ENCODE data around the gene PANX1. TPM values are rescaled to one million over a fixed set of nuclear protein-coding genes. Genes with fewer than 3 reads are reported as not detected.

The PANX1 gene
- total RNA-seq, 3 donors from 2014 or later: 7.5 to 19.2 (median 9.0) TPM

DNA sequence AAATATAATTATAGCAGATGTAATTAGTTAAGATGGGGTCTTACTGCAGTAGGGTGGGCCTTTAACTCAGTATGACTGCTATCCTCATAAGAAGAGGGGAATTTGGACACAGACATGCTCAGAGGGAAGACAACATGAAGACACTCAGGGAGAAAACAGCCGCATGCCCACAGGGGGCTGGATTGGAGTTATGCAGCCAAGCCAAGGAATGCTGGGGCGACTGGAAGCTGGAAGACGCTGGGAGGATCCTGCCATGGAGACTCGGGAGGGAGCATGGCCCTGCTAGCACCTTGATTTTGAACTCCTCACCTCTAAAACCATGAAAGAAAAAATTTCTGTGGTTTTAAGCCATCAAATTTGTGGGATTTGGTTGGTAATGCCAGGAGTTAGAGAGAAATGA lies 40.9 kb downstream of the PANX1 start:
- DNase-seq (no peak), ATAC-seq (no peak)
- Histone ChIP-seq H3K9me3 (no peaks in the 10 kb centered on the region), H3K4me3 (no peak overlapping the region), H3K36me3 (ENCODE audit: low read depth) (no peaks in the 10 kb centered on the region), H3K4me1 (ENCODE audit: low read depth) (no peaks in the 10 kb centered on the region)
- intact Hi-C loops (cut with DNase I, micrococcal nuclease): no loop called here
- TF ChIP-seq, protein P1, sequence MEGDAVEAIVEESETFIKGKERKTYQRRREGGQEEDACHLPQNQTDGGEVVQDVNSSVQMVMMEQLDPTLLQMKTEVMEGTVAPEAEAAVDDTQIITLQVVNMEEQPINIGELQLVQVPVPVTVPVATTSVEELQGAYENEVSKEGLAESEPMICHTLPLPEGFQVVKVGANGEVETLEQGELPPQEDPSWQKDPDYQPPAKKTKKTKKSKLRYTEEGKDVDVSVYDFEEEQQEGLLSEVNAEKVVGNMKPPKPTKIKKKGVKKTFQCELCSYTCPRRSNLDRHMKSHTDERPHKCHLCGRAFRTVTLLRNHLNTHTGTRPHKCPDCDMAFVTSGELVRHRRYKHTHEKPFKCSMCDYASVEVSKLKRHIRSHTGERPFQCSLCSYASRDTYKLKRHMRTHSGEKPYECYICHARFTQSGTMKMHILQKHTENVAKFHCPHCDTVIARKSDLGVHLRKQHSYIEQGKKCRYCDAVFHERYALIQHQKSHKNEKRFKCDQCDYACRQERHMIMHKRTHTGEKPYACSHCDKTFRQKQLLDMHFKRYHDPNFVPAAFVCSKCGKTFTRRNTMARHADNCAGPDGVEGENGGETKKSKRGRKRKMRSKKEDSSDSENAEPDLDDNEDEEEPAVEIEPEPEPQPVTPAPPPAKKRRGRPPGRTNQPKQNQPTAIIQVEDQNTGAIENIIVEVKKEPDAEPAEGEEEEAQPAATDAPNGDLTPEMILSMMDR (IDR thresholded peaks at IDR 0.05): no peak

DNA sequence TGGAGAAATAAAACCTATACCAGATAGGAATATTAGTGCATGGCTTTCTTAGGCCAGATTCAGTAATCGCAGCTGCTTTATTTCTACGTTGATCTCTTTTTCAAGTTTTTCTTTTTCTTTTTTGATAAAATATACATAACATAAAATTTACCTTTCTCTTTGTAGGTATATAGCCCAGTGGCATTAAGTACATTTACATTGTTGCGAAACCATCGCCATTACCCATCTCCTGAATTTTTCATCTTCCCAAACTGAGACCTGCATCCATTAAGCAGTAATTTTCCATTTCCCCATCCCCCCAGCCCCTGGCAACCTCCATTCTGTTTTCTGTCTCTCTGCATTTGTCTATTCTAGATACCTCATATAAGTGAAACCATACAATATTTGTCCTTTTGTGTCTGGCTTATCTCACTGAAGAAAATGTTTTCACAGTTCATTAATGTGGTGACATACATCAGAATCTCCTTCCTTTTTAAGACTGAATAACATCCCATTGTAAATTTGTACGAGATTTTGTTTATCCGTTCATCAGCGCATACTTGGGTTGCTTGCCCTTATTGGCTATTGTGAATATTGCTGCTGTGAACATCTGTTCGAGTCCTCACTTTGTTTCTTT lies 41.4 kb downstream of the PANX1 start:
- TF ChIP-seq, protein P1 (IDR thresholded peaks at IDR 0.05): no peak
- no peak for ATAC-seq

DNA sequence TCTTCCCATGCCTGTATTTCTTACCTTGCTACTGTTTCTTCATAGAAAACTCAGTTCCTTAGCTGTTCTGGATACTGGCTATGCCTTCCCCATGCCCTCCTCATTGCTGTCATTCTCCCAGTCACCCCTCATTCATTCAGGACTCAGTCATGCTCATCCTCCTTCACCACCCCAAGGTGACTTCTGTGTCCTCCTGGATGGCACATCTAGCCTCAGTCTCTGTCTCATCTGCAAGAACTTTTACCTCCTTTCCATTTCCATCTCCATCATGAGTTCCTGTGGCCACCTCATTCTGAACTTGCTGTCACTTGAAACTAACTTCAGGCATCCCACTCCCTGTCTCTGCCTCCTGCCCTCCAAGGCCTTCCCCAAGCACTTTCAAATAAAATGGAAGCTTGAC lies 42.3 kb downstream of the PANX1 start:
- no peaks in the 10 kb centered on the region for H3K4me1 ChIP-seq (ENCODE audit: low read depth)
- H3K4me3 ChIP-seq: no peak overlapping the region
- ATAC-seq (no peak), DNase-seq (no peak)
- intact Hi-C loops (cut with DNase I, micrococcal nuclease): no loop called here
- no peaks in the 10 kb centered on the region for H3K9me3 ChIP-seq
- no peaks in the 10 kb centered on the region for H3K36me3 ChIP-seq (ENCODE audit: low read depth)
- TF ChIP-seq, protein P1 (IDR thresholded peaks at IDR 0.05): no peak

More for the DNA sequence above, 41.4 kb downstream of the PANX1 start:
- intact Hi-C loops (cut with DNase I, micrococcal nuclease): no loop called here
- Histone ChIP-seq H3K4me3 (no peak overlapping the region), H3K36me3 (ENCODE audit: low read depth) (no peaks in the 10 kb centered on the region), H3K4me1 (ENCODE audit: low read depth) (no peaks in the 10 kb centered on the region), H3K9me3 (no peaks in the 10 kb centered on the region)
- DNase-seq: no peak

DNA sequence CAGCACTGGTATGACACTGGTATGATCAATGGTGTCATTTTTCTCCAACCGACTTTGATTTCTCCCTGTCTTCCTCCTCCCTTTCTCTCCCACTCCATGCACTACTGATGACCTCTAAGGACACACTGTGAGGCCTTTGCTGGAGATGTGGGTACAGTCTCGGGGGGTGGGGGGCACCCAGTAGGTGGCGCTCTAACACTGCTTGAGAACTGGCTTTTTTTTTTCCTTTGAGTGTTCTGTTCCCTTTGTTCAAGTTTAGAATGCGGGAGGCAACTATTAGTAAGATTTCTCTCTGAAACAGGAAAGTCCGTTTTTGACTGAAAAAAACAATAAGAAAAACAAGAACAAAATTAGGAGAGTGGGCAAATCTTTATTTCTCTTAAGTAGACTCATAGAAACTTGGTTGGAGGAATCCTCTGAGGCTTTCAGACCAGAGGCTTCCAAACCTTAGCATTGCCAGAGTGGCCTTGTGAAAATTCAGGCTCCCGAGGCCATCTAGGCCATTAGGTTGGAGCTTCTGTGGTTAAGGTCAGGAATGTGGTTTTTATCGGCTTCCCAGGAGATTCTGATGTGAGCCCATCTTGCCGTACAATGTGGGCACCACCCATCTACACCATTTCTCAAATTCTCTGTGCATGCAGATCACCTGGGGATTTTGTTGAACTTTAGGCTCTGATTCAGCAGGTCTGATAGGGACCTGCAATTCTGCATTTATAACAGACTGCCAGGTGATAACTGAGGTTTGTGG lies 43.2 kb downstream of the PANX1 start:
- intact Hi-C loops (cut with DNase I, micrococcal nuclease): no loop called here
- Histone ChIP-seq H3K9me3 (no peaks in the 10 kb centered on the region), H3K36me3 (ENCODE audit: low read depth) (no peaks in the 10 kb centered on the region), H3K4me1 (ENCODE audit: low read depth) (no peaks in the 10 kb centered on the region), H3K4me3 (no peak overlapping the region)
- ATAC-seq: peak; percentile 80
- DNase-seq: peak in 2 of 3 donors; percentile 54 to 81
- TF ChIP-seq, protein P1 (IDR thresholded peaks at IDR 0.05): peak; percentile 49

DNA sequence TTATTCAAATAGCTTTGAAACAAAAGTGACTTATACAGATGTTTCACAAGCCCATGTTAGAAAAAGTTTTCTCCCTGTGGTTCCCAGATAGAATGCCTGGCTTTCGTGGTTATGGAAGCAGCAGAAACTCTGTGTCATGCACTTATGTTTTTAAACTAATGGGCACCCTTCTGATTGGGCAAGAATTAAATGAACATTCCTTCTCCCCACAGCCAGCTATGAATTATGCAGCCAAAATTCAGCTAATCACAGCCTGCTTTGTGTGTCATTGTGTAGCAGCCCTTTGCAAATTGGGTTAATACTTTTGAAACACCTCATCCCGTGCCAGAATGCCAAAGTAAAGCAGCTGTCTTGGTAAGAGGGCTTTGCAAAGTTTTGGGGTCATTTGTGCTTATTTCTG lies 46.9 kb downstream of the PANX1 start:
- DNase-seq (no peak), ATAC-seq (no peak)
- H3K4me1 ChIP-seq (ENCODE audit: low read depth): no peaks in the 10 kb centered on the region
- H3K36me3 ChIP-seq (ENCODE audit: low read depth): no peaks in the 10 kb centered on the region
- H3K4me3 ChIP-seq: no peak overlapping the region
- intact Hi-C loops (cut with DNase I, micrococcal nuclease): no loop called here
- no peaks in the 10 kb centered on the region for H3K9me3 ChIP-seq
- TF ChIP-seq, protein P1 (IDR thresholded peaks at IDR 0.05): no peak
